HG03108 (cell line): Measurements from ENCODE around the gene LENG8.

ENCODE experiments used
- ATAC-seq: cut with Tn5 transposase; IDR thresholded peaks from one replicate; pipeline ENCODE4 v1.9.1; 2021; ENCODE audit warnings: moderate library complexity; ENCODE audit not compliant: unreplicated experiment

Gene LENG8

DNA sequence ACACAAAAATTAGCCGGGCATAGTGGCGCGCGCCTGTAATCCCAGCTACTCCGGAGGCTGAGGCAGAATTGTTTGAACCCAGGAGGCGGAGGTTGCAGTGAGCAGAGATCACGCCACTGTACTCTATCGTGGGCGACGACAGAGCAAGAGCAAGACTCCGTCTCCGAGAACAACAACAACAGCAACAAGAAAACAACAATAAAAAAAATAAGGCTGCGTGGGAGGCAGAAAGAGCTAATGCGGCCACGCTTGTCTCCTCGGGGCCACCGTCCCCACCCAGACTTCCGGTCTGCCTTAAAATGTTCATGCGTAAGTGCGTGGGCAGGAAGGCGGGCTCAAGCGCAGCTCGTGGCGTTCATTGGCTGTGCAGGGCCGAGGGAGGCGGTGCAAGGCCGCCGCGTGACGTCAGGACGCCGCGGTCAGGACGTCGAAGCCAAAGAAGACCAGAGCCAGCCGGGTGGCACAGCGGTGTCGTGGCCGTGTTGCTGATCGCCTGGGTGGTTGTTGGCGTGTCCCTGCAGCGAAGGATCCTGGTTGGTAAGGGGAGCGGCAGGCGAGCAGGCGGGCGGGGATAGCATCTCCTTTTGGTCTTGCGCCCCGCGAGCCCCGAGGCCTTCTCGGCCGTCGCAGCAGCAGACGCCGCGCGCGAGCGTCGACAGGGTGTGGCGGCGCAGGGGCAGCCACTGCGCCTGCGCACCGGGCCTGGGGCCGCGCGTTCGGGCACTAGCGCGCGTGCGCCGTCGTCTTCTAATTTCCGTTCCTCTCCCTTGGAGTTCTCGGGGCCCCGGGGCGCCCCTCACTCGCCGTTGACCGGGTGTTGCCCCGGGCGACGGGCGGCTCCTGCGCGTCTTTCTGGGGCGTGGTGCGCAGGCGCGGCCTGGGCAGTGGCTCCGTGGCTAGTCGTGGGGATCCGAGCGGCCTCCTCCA, at the start of gene LENG8:
TSS of gene LENG8 (plus strand) at position 426 of the 927 bp plus-strand sequence. CDS start 2,146 bp downstream, outside the sequence.
- peak; percentile 90 for ATAC-seq

DNA sequence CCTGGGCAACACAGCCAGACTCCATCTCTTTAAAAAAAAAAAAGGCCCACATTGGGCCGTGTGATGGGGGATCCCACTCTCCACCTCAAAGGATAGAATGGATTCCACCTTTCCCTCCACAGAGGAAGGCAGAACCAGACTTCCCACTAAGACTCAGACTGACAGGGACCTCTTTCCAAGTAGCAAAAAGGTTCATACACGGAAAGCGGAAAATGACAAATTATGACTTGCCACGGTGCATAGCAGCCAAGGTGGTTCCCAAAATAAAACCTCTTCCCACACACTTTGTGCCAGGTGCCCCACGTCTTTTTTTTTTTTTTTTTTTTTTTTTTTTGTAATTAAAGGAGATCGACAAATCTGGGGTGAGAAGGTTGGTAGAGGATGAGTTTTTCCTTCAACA, 48.1 kb upstream of the LENG8 start:
- ATAC-seq, result no peak

DNA sequence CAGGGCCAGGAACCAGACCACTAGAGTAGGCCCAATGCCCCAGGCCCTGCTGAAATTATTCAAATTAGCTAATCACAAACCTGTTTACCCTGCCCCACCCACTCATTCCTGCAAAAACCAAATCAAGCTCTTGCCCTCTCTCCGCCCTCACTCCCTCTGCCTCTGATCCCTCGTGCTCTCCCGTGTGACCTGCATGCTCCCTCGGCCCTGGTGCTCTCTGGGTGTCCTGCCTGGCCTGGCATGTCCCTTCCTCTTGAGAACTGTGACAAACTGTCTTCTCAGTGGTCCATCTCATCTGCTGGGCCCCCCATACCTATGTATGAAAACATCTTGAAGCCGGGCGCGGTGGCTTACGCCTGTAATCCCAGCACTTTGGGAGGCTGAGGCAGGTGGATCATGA, 45.9 kb upstream of the LENG8 start:
- ATAC-seq, result no peak

DNA sequence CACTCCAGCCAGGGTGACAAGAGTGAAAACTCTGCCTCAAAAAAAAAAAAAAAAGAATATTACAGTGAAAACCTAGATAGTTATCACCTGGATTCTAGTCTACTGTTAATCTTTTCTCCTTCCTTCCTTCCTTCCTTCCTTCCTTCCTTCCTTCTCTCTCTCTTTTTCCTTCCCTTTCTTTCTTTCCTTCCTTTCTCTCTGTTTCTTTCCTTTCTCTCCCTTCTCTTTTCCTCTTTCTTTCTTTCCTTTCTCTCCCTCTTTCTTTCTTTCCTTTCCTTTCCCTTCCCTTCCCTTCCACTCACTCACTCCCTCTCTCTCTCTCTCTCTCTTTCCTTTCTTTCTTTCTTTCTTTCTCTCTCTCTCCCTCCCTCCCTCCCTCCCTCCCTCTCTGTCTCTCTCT, 43.4 kb upstream of the LENG8 start:
- ATAC-seq, result no peak

DNA sequence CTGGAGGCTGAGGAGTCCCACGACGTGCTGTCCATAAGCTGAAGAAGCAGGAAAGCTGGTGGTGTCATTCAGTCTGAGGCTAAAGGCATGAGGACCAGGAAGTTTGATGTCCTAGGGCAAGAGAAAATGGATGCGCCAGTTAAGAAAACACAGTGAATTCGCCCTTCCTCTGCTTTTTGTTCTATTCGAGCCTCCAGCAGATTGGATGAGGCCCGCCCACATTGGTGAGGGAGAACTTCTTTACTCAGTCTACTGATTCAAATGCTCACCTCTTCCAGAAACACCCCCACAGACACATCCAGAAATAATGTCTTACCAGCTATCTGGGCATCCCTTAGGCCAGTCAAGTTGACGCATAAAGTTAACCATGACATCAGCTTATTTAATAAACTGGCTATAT, 41.2 kb upstream of the LENG8 start:
- ATAC-seq, result no peak

DNA sequence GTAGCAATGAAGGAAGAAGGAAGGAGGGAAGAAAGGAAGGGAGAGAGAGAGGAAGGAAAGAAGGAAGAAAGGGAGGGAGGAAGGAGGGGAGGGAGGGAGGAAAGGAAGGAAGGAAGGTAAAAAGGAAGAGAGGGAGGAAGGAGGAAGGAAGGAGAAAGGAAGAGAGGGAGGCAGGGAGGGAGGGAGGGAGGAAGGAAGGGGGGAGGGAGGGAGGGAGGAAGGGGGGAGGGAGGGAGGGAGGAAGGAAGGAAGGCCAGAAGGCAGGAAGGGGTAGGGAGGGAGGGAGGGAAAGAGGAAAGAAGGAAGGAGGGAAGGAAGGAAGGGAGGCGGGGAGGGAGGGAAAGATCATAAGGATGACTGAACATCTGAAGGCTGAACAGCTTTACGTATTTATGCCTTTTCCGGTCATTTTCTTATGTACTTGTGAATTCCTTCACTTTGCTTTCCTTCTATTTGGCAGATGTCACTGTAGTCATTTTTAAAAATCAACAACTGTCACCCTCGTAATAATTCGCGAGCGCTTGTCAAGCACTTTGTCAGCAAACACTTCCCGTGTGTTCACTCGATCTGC, 40.5 kb upstream of the LENG8 start:
- no peak for ATAC-seq

DNA sequence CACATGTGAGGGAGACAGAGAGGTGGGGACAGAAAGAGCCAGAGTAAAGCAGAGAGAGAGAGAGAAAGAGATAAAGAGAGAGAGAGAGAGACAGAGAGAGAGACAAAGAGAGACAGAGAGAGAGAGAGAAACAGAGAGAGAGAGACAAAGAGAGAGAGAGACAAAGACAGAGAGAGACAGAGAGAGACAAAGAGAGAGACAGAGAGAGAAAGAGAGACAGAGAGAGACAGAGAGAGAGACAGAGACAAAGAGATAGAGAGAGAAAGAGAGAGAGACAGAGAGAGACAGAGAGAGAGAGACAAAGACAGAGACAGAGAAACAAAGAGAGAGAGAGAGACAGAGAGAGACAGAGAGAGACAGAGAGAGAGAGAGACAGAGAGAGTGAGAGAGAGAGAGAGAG, 38.0 kb upstream of the LENG8 start:
- ATAC-seq, result no peak

DNA sequence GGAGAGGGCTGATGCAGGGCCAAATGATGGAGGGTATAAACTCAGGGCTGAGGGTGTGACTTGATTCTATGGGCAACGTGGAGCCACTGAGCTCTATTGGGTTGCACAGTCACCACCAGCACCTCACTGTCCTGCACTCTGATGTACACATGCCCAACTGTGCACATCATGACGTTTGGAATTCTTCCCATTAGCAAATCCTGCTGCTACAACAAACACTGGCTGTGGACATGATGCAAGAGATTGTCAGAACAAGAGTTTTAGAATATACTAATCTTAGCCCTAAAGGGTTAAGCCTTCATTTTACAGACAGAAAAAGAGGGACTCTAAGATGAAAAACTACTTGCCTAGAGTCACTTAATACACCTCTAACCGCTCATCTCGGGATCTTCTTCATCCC, 36.1 kb upstream of the LENG8 start:
- ATAC-seq, result no peak

DNA sequence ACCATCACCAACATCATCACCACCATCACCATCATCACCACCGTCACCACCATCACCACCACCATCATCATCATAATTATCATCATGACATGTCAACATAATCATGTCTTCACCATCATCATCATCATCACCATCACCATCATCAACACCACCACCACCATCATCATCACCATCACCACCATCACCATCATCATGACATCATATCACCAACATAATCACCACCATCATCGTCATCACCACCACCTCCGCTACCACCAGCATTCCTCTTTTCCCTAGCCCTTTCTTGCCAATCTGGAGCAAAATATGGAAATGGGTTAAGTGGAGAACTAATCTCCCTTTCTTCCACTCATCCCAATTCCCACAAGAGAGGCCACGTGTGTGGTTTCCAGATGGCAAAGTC, 34.8 kb upstream of the LENG8 start:
- no peak for ATAC-seq

DNA sequence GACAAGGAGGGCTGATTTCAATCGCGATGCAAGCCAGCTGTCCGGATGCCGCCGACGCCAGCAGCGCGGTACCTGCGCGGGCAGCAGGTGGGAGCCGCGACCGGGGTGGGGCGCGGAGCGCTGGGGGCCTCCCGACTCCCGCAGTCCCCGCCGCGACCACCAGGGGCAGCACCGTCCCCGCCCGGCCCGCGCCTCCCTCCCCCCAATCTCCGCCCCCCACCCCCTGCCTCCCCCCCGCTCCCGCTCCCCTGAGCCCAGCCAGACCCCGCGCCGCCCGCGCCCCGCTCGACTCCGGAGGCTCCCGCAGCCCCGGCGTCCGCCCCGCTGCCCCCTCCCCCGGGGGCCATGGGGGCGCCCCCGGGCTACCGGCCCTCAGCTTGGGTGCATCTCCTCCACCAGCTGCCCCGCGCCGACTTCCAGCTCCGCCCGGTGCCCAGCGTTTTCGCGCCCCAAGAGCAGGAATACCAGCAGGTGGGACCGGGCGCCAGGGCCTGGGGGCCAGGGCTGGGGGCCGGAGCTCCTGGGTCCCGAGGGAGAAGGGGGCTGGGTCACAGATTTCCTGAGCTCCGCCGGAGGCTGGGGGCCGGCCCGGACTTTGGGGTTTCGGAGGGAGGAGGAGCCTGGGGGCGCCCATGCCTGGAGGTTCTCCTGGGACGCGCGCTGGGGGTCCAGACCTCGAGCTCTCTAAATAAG, 33.6 kb upstream of the LENG8 start, which contains the start of gene TTYH1:
TSS of gene TTYH1 (plus strand) at position 257 of the 693 bp plus-strand sequence. CDS start at position 346, 89 bp downstream.
- ATAC-seq, result no peak

DNA sequence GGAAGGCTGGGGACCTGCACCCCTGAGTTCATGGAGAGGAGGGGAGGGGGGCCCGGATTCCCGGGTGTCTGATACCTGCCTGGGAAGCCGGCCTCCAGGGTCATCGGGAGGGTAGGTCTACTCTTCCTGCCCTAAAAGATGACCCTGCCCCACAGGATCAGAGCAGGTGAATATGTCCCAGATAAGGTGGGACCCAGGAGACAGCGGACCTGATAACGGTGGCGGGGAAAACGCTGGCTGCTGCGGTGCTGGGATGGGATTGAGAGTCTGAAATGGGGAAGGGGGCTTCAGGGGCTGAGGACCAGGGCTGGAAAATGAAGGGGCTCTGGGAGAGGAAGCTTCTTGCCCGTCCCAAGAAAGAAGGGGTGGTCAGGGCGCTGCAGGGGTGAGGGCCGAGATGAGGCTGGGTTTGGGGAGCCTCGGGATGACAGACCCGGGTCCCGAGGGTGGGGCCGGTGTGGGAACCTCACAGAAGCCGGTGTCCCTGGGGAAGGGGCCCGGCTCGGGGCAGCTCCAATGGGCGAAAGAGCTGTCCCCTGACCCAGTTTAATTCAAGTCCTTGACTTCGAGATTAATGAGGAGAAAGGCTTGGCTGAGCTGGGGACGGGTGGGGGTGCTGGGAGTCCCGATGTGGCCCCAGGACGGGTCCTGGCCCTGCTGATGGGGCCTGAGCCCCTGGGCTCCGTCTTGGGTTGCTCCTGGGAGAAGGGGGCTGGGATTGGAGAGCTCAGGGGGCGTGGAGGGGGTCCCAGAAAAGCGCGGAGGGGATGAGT, 32.9 kb upstream of the LENG8 start:
- no peak for ATAC-seq

DNA sequence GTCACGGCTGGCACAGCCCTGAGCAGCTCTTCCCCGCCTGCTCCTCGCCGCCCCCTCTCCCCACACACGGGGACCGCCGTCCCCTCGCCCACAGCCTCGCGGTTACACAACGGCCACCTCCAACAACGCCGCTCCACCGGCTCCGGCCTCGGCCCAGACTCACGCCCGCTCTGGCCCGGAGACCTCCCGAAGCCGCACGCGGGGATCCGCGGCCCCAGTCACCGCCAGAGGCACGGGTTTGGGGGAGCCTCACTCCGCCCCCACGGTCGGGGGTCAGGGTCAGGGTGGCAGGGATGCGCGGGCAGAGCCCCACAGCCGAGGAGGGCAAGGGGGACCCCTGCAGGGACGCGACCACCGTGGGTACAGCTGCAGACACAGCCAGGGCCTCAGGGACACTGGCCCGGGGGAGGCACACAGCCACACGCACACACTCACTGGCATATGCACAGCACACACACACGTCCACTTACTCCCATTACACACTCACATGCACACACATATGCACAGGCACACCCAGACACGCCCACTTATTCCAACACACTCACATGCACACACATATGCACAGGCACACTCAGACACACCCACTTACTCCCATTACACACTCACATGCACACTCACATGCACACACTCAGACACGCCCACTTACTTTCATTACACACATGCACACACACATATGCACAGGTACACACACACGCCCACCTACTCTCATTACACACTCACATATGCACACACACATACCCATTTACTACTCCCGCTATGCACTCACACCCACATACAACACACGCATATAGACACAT, 32.1 kb upstream of the LENG8 start:
- no peak for ATAC-seq

DNA sequence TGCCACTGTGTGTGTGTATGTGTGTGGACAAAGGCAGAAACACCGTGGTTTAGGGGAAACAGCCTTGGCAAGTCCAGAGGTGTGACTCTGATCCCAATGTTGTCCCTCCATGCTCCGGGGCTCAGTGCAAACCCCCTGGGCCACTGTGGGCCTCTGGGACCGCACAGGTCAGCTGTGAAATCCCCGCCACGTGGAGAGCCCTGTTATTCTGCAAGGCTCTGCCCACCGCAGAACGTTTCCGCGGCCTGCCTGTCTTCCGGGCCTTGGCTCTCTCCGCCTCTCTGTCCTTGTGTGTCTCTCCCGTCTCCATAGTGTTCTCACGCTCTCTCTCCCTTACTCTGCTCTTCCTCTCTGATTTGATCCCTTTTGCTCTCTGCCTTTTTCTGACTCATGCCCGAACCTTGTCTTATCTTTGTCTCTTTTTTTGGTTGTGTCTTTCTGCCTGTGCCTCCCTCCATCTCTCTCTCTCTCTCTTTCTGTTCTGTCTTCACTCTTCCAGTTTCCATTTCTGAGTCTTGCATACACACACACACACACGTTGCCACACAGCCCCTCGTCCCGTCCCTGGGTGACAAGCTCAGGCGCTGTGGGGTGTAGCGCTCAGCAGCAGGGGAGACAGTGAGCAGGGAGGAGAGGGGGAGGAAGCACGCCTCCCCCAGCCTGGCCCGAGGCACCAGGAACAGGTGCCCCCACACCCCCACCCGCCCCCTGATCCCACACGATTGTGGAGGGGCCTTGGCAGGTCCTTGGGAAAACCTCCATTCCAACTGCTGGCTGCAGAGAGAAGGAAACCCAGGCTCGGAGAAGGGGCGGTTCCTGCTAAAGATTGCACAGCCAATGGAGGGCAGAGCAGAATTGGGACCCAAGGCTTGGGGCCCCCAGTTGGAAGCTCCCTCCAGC, 30.7 kb upstream of the LENG8 start:
- no peak for ATAC-seq

DNA sequence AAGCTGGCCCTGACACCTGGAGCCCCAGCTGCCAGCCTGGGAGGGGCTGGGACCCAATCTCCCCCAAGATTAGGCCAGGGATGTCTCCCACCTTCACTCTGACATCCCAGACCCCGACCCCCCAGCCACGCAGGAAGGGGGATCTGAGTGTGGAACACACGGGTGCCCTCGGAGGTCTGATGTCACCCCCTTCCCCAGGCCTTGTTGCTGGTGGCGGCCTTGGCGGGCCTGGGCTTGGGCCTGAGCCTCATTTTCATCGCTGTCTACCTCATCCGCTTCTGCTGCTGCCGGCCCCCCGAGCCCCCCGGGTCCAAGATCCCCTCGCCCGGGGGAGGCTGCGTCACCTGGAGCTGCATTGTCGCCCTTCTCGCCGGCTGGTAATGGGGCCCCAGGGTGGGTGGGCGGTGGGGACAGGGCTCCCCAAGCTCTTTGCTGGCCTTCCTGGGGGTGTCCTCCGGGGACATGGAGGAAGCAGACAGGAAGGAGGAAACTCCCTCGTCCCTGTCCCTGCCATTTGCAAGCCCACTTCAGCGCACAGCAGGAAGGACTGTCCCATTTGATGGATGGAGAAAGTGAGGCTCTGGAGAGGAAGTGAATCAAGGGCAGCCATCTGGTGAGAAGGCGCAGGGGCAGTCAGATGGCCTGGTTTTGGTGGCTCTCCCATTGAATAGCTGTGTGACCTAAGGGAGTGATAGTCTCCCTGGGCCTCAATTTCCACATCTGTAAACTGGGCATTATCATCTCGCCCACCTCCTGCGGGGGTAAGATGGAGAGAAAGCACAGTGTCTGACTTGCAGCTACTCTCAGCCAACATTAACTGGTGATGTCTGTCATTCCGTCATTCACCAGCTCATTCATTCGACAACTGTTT, 29.8 kb upstream of the LENG8 start:
- ATAC-seq, result no peak

DNA sequence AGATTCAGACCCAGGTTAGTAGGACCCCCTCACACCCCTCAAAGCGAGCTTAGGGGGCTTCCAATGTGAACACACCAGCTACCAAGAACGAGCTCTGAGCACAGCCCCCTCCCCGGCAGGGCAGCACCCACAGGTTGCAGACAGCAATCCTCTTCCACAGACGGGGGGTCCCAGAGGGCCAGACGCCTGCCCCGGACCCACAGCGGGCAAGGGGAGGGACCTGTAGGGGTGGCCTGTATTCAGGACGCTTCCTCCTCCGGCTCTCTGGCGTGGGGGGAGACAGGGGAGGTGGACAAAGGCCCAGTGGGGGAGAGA, 29.0 kb upstream of the LENG8 start:
- ATAC-seq, result no peak

DNA sequence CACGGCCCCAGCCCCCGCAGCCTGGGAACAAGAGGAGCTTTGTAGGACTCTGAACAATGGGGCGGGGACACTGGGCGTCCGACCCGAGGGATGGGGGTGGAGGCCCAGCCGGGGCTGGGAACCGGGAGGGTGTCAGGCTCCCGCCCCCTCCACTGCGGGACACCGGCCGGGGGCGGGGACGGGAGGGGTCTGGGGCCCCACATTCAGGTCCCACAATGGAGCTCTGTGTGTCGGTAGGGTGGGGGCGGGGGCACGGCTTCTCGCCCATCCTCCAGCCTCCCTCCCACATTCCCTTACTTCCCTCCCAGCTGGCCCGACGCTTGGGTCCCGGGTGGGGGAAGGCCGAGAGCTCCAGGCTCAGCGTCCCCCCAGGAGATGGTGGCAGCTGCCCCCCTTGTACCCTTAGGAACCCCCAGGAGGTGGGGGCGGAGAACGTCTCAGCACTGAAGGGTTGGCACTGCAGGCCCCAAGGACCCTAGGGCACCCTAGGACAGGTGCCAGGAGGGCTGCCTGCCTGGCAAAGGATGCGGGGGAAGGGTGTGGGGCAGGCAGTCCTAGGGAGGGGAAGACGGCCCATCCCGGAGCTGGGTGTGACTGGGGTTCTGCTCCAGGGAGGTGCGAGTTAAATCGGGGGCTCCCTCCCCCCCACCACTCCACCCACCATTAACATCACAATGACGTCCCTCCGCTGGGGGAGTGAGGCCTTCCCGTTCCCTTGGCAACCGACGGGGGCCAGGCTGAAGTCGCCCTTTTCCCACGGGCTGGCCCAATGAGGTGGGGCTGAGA, 28.4 kb upstream of the LENG8 start:
- no peak for ATAC-seq

DNA sequence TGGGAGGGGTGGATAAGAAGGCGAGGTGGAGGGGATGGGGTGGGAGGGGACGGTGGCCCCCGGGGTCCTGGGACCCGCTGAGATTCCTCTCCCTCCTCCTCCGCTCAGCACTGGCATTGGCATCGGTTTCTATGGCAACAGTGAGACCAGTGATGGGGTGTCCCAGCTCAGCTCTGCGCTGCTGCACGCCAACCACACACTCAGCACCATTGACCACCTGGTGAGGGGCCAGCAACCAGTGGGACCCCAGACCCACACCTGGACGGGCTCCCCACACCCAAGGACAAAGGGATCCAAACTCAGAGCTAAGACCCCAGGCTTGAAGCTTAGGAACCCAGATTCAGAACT, 27.9 kb upstream of the LENG8 start:
- ATAC-seq, result no peak

DNA sequence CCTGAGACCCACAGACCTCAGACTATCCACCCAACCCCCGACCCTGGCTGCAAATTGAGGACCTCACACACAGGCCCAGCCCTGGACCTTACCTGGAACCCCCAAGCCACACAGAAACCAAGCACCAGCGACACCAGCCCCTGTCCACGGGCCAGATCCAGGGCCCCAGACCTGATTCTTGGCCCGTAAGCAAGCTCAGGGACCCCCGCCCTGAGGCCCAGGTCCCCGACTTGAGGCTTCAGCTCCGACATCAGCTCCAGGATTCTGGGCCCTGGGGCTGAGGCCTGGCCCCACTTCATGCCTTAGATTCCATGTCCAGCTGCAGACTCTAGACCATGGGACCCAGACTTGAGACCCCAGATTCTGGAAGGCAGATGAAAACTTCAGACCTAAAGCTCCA, 27.5 kb upstream of the LENG8 start:
- ATAC-seq, result no peak
